ENCODE measurements around the gene APOC4.

- no peak for TF ChIP-seq SP1 (IDR thresholded peaks at IDR 0.05)
- no peak for TF ChIP-seq ZNF384 (IDR thresholded peaks at IDR 0.05)
- TF ChIP-seq FOXA1 (IDR thresholded peaks at IDR 0.05) = no peak
- TF ChIP-seq ELF4 (IDR thresholded peaks at IDR 0.05) = no peak
- TF ChIP-seq ARNT (IDR thresholded peaks at IDR 0.05) = no peak
- no peak for TF ChIP-seq BHLHE40 (IDR thresholded peaks at IDR 0.05; ENCODE audit: borderline replicate concordance)
- no peak for TF ChIP-seq SUZ12 (IDR thresholded peaks at IDR 0.05)
- TF ChIP-seq FOXM1 (IDR thresholded peaks at IDR 0.05; ENCODE audit: borderline replicate concordance) = no peak
- TF ChIP-seq TARDBP (IDR thresholded peaks at IDR 0.05) = no peak
- TF ChIP-seq, protein P1, sequence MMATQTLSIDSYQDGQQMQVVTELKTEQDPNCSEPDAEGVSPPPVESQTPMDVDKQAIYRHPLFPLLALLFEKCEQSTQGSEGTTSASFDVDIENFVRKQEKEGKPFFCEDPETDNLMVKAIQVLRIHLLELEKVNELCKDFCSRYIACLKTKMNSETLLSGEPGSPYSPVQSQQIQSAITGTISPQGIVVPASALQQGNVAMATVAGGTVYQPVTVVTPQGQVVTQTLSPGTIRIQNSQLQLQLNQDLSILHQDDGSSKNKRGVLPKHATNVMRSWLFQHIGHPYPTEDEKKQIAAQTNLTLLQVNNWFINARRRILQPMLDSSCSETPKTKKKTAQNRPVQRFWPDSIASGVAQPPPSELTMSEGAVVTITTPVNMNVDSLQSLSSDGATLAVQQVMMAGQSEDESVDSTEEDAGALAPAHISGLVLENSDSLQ (IDR thresholded peaks at IDR 0.05) = no peak
- TF ChIP-seq L3MBTL2 (conservative IDR thresholded peaks at IDR 0.05) = no peak
- TF ChIP-seq NFRKB (IDR thresholded peaks at IDR 0.05) = no peak
- no peak for TF ChIP-seq CTBP1 (IDR thresholded peaks at IDR 0.05; ENCODE audit: borderline replicate concordance)
Observed at GRCh38 chr19:44987148-44987675, 45.2 kb downstream of the APOC4 start.

All from HEK293T (cell line).